Measurements from ENCODE around the gene HOXB6. TPM values are rescaled to one million over a fixed set of nuclear protein-coding genes. Genes with fewer than 3 reads are reported as not detected.

HOXB6 gene
- polyA plus RNA-seq, 1 donor: 1.8 TPM

- peak; percentile 71 for DNase-seq
Observed at GRCh38 chr17:48593840-48594537, 10.8 kb downstream of the HOXB6 start.

- no peak for DNase-seq
Observed at GRCh38 chr17:48593126-48593829, 11.5 kb downstream of the HOXB6 start, which contains the start of gene HOXB5. HOXB5 (minus strand) TSS chr17:48593779; CDS start chr17:48593682, 97 bp downstream.

GRCh38 chr17:48592577-48592976, 12.2 kb downstream of the HOXB6 start:
- no peak for DNase-seq

DNA sequence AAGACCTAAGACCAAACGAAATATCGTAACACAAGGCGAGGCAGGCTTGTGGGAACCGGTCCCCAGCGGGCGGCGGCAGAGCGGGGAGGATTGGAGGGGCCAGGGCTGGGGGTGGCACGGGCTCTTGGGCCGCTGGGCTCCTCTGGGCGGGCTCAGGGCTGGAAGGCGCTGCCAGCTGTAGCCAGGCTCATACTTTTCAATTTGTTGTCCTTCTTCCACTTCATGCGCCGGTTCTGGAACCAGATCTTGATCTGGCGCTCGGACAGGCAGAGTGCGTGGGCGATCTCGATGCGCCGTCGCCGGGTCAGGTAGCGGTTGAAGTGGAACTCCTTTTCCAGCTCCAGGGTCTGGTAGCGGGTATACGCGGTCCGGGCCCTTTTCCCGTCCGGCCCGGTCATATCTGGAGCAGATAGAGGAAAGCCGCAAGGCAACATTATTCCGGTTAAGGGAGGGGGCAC, 12.7 kb downstream of the HOXB6 start:
- DNase-seq: no peak

DNA sequence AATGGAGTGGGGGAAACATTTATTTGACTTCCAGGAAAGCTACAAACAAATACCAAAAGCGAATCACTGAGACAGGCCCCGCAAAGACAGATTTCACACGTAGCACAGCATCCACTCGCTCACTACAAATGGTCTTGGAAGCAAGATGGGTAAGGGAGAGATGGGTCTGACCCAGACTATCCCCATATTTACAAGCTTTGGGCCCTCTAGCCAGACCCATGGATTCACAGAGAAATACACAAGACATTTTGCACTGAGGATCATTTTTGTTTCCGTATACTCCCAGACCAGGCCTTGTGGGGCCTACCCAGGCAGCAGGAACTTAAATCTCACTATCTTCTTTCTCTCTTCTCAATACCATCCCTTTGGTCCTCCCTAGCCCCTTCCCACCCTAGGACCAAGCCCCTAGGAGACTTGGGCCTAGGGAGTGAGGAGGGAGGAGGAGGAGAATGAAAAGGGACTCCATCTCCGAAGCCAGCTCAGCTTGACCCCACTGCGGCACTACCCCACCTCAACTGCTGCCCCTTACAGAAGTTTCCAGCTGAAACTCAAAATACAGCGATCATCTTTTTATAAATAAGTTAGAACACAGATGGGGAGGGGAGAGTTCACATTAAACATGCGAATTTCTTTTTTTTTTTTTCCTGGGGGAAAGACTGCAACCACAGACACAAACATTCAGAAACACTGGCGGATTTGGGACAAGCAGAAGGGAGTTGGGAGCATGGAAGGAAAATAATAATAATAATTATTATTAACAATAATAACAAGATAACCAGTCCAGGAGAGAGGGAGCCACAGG, 13.3 kb downstream of the HOXB6 start:
- DNase-seq: no peak

DNA sequence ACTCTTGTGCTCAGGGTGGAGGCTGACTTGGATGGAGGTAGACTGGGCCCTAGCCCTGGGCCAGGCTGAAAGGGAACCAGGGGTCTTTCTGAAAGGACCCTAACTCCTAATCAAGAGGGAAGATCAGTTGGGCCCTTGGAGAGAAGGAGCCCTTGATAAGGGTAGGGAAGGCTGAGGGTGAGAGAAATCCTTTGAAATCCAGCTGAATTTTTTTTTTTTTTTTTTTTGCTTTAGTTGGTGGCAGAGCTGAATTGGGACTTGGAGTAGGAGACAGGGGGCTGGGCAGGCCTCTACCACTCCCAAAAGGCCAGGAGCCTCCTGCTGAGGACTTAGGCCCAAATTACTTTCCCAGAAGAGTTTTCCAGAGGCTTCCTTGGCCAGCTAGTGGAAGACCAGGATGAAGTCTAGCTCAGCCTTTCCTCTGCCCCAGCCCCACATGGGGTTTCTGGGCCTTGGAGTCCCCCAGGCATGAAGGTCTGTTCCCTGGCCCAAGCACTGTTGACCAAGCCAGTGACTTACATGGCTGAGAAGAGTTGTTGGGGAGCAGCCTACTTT, 14.1 kb downstream of the HOXB6 start:
- no peak for DNase-seq

- DNase-seq: no peak
Observed at GRCh38 chr17:48589831-48590606, 14.8 kb downstream of the HOXB6 start, which contains the start of gene HOXB3. HOXB3 (minus strand) TSS chr17:48590241; CDS start chr17:48552474, 37,767 bp downstream.

- DNase-seq: no peak
Observed at GRCh38 chr17:48589060-48589830, 15.5 kb downstream of the HOXB6 start.

DNA sequence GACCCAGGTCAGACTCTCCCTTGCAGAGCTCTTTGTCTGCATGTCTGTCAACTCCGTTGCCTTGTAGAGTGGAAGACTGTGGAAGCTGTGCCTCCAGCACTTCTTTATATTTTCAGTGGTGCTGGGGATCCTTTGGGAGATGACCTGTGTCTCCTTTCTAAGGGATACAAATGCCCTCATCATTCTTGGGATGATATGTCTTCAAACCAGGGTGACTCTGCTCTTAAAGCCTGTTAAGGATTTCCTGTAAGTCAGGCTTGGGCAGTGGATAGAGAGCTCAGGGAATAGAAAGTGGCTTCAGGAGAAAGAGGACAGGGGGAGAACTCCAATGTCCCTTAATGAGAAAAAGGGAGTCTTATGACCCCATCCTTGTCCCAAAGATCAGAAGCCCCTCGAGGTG, 16.3 kb downstream of the HOXB6 start:
- no peak for DNase-seq

DNA sequence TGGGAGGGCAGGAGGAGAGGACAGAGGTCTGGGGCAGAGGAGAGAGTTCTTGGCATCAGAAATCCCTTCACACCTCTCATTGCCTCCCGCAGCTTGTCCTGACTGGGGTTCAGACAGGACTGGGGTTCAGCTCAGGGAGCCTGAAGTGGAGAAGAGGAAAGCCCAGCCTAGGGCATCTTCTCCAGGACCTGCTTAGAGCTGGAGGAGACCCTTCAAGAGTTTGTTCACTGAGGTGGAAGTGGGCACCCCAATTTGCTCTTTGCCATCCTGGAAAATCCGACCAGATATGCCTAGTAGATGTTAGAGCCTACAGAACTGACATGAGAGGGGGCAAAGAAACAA, 16.7 kb downstream of the HOXB6 start:
- DNase-seq: no peak

DNA sequence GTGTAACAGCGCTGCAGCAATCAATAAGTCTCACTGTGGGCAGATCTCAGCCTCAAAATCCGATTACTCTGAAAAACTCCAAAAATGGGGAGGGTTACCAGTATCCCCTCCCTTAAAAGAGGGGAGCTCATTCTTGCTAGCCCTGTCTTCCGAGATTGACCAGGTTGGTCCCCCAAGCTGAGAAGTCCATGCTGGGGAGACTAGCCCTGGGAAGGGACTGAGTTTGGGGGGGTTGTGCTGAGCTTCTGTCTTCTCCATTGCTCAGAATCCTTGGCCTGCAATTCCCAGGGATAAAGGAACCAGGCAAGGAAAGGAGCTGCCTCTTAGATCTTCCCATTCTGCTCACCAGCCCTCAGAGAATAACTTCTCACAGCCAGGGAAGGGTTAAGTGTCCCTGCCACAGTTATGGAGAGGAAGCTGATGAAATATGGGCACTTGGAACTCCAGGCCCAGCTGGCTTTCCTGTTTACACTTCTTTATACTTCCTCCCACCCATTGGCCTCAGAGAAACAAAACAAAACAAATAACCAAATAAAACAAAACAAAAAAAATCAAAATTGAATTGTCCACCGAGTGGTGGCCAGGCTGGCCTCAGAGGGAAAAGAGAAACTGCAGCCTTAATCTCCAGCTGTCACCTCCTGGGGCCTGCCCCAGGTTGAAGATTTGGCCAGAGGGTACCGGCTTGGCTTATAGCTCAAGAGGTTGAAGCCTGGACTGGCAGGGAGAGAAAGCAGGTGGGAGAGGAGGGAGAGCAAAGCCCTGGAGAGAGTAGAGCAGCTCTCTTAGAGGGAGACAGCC, 17.3 kb downstream of the HOXB6 start:
- DNase-seq: no peak

DNA sequence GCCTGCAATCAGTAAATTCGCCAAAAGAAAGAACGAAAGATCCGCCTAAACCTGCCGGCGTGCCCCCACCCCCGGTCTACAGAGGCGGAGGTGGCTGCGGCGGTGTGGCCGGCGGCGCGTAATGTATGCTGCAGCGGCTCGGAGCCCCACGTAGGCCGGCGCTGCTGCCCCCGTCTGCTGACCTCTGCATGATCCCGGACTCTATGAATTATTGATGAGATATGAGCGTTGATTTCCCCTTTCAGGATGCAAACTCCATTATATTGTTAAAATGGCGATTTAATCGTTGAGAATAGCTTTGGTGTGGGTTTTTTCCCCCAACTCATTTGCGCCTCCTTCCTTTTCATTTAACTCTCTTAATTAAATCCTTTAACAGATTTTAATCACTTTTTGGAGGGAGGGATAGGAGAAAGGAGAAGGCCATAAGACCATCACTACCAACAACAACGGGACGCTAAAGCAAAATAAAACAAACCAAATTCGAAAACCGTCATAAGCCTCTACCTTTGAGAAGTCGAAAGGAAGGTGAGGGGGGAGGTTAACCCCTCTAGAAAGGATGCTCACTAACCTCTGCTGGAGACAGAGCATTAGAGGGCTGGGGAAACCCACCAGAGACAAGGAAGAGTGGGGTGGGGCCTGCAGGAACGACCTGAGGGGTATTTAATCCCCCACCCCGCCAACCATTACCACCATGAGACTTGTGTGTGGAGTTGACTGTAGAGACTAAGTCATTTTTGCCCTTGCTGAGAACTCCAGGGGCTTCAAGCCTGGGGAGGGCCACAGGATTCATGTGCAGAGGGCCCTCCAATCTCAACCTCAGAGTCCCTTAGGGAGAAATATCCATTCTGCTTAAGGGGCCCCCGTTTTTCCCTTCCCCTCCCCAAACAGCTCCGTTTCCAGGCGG, 18.2 kb downstream of the HOXB6 start:
- no peak for DNase-seq

GRCh38 chr17:48584223-48584741, 20.5 kb downstream of the HOXB6 start:
- no peak for DNase-seq

- DNase-seq: no peak
Observed at GRCh38 chr17:48583708-48584222, 21.0 kb downstream of the HOXB6 start.

GRCh38 chr17:48582750-48583069, 22.1 kb downstream of the HOXB6 start:
- DNase-seq: no peak

- DNase-seq: no peak
Observed at GRCh38 chr17:48579760-48580554, 24.8 kb downstream of the HOXB6 start.

GRCh38 chr17:48579471-48579759, 25.4 kb downstream of the HOXB6 start:
- DNase-seq: no peak

Data from hindlimb muscle (tissue), 1 donor.